HG02678 (cell line): ENCODE measurements around the gene RPL10A.
A peak's percentile ranks its signal among the peaks of the same experiment; 100 is the strongest.

ENCODE experiments used
- ATAC-seq: cut with Tn5 transposase; IDR thresholded peaks from one replicate; pipeline ENCODE4 v1.9.1; 2021; ENCODE audit warnings: mild to moderate bottlenecking, moderate library complexity; ENCODE audit not compliant: unreplicated experiment

Gene RPL10A

DNA sequence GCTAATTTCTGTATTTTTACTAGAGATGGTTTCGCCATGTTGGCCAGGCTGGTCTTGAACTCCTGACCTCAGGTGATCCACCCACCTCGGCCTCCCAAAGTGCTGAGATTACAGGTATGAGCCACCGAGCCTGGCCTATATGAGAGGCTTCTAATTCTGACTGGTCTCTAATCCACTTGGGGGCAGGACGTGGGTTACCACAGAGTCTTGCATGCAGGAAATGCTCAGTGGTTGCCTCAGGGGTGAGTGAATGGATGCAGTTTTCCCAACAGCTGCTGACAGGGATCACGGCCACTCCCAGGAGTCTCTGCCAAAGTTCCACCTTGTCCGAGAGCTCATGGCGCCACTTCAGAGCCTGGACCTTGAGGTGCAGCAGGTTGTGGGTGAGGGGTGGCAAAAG is 22.5 kb upstream of the RPL10A start:
- no peak for ATAC-seq

- ATAC-seq: no peak
These were observed 20.0 kb upstream of the RPL10A start for GRCh38 chr6:35448191-35448590.

GRCh38 chr6:35449287-35449881 is 18.8 kb upstream of the RPL10A start:
- ATAC-seq: no peak

DNA sequence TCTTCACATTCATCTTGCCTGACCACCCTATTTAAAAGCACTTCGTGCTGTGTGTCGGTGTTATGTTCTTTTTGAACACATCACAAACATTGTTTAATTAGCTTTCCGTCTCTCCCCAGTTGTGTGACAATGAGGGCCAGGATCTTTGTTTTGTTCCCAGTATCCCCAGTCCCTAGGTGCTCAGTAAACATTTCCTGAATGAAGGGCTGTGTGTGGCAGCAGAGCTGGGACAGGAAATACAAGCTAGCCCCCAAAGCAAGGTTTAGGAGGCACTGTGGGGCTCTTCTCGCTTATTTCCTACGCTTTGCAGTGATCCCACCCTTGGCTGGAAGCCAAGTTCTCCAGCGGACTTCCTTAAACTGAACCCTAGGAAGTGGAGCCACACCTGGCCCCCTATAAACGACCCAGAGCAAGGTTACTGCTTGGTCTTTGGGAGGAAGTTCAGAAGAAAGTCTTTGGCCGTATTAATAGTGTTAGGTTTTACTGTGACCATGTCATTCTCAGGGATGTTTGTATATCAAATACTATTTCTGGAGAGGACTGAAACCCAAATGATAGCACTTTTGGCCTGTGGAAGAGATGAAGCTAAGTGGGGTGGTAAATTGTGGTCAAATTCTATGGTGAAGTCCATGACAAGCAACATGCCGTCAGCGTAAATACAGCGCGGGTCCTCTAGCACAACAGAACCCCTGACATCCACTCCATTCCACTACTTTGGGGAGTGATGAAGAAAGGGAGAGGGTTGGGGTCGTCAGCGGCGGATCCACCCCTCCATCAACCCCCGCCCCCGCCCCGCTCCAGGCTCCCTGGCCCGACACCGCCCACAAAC is 16.6 kb upstream of the RPL10A start:
- ATAC-seq: no peak

DNA sequence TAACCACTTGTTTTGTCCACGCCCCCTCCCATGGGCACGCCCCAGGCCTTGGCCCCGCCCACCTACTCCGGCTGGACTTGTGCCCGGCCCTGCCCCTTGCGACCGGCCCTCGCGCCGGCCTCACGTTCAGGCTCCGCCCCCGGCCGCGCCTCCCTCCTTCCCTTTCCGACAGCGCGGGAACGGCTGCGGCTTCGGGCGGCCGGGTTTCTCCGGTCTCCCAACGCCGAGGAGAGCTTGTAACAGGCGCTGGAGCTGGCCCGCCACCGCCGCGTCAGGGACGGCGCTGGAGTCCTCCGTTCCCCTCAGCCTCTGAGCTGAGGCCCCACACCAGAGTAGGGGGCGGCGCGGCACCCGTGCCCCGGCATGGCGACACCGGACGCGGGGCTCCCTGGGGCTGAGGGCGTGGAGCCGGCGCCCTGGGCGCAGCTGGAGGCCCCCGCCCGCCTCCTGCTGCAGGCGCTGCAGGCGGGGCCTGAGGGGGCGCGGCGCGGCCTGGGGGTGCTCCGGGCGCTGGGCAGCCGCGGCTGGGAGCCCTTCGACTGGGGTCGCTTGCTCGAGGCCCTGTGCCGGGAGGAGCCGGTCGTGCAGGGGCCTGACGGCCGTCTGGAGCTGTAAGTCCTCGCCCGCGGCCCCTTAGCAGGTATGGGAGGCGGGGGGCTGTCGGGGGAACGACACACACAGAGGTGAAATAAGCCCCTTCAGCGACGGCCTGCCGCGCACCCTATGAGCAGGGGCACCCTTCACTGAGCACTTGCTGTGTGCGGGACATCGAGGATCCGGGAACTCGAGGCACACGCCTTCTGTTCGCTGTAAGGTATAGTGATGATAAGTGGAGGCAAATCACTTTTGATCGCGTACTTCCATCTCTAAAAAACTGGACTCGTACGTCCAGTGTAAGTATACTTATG is 15.8 kb upstream of the RPL10A start, which contains the start of gene FANCE:
Gene FANCE, plus strand, starts transcription at position 156 of the 908 bp plus-strand sequence. Its CDS starts 208 bp downstream, at position 364.
- ATAC-seq: peak; percentile 91

- no peak for ATAC-seq
These were observed 15.0 kb upstream of the RPL10A start for GRCh38 chr6:35453236-35453635.

- ATAC-seq: no peak
These were observed 13.7 kb upstream of the RPL10A start for GRCh38 chr6:35454391-35455110.

DNA sequence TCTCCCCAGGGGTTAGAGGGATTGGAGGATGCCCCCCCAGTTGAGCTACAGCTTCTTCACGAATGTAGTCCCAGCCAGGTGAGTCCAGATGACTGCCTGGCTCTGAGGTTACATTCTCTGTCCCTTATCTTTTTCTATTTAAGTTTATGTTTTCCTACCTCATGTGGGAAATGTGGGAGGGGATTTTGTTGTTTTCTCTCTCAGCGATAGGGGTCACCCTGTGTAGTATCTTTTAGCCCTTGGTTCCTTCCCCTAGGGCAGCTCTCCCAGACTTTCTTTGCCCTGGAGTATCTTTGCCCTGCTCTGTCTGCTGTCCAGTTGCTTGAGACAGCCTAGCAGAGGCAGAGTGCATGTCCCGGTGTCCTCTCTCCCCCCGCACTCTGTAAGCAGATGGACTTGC is 10.3 kb upstream of the RPL10A start:
- no peak for ATAC-seq

GRCh38 chr6:35461270-35461669 is 6.9 kb upstream of the RPL10A start:
- ATAC-seq: no peak

- ATAC-seq: no peak
These were observed 4.9 kb upstream of the RPL10A start for GRCh38 chr6:35463292-35463691.

GRCh38 chr6:35465646-35466045 is 2.6 kb upstream of the RPL10A start:
- no peak for ATAC-seq

DNA sequence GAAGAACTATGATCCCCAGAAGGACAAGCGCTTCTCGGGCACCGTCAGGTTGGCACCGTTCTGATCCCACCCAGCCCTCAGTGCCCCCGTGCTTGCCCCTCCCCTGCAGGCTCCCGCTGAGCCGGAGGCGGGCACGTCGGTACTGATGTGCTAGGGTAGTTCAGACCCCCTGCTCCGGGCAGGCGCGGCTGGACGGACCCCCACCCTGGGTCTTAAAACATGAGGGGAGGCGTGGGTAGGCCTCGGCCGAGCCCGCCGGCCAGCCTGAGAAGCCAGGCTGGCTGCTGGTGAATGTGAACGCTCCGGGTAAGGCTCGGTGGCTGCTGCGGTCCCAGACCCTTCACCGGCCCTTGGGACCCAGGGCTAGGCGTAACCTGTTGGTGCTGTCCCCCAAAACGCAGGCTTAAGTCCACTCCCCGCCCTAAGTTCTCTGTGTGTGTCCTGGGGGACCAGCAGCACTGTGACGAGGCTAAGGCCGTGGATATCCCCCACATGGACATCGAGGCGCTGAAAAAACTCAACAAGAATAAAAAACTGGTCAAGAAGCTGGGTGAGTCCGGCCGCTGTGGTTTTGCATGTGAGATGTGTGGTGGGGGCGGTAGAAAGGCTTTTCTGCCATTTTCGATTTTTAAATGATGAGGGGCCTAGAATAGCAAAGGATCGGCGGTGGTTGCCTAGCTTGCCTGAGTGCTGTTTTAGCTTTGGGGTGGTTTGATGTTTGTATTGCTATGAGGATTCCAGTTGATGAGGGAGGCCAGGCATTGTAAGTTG is 964 bp downstream of the RPL10A start:
- peak; percentile 2 for ATAC-seq

GRCh38 chr6:35469751-35470662 is 1.8 kb downstream of the RPL10A start:
- no peak for ATAC-seq

GRCh38 chr6:35470663-35471120 is 2.5 kb downstream of the RPL10A start:
- ATAC-seq: no peak

DNA sequence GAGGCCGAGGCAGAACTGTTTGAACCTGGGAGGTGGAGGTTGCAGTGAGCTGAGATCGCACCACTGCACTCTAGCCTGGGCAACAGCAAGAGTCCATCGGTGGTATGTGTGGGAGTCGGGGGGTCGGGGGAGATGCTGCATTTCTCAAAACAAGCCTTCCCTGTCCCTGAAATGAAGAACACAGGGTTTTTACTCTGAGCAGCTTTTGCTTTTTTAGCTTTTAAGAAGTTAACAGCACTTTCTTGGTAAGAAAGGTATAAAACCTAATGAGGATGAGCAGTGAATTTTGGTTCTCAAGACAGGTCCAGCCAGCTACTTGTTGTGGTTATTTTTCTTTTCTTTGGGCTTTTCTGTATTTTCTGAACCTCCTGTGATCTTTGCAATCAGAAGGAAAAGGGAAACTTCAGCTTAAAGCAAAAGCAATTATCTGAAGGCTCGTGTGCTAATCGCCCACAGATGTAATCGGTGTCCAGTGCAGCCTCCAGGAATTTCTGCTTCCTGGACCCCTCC is 3.7 kb downstream of the RPL10A start:
- ATAC-seq: no peak

- no peak for ATAC-seq
These were observed 5.1 kb downstream of the RPL10A start for GRCh38 chr6:35473075-35473849.

DNA sequence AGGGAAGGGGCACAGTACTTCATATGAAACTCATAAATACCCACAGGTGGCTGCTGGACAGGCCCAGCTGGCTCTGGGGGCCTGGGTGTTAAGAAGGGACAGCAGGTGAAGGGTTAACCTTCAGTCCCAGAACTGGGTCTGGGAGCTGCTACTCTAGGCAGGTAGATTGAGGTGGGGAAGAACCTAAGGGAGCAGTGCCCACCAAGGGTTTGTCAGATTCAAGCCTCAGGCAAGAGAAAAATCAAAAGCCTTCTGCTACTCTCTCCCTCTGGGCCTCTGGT is 5.6 kb downstream of the RPL10A start:
- no peak for ATAC-seq
